Body of pancreas (tissue), 4 donors: ENCODE results near the gene ZNF688. TPM values are rescaled to one million over a fixed set of nuclear protein-coding genes. Genes with fewer than 3 reads are reported as not detected.

Source experiments
- ATAC-seq: fragments of 150-250 bp; one replicate; pipeline ENCODE4 v1.9.1; 2016
- DNase-seq, 4 donors: peaks; one replicate each; pipeline ENCODE4 v3.0.0-alpha.2; 2019
- H3K27ac ChIP-seq, 4 donors: fragments of 200-600 bp; sonication (generic); 1 replicate in 3 of 4; 2 replicates in 1 of 4; pipeline versions ENCODE4 v1.5.1 to v1.6.1; 2016 to 2019; ENCODE audit warnings: mild to moderate bottlenecking in 1 of 4, mixed read lengths in 1 of 4, moderate library complexity in 1 of 4
- H3K27me3 ChIP-seq, 2 donors: fragments of 200-600 bp; sonication (generic); one replicate each; pipeline ENCODE4 v1.6.0; 2016; ENCODE audit warnings: mild to moderate bottlenecking in 1 of 2
- H3K36me3 ChIP-seq, 2 donors: fragments of 200-600 bp; sonication (generic); replicated peaks in 1 of 2; 2 replicates each; pipeline ENCODE4 v1.5.1; 2016; ENCODE audit warnings: low read depth in 2 of 2; ENCODE audit not compliant: insufficient read depth in 1 of 2
- H3K4me1 ChIP-seq: fragments of 200-600 bp; sonication (generic); one replicate; pipeline ENCODE4 v1.6.0; 2016
- H3K4me3 ChIP-seq, 2 donors: fragments of 200-600 bp; sonication (generic); 1 replicate in 1 of 2; 2 replicates in 1 of 2; pipeline ENCODE4 v1.5.1; 2016 to 2019
- H3K9me3 ChIP-seq, 3 donors: fragments of 200-600 bp; sonication (generic); 1 replicate in 2 of 3; 2 replicates in 1 of 3; pipeline ENCODE4 v1.5.1; 2016
- CTCF ChIP-seq, 7 experiments: fragments of 450-650 bp in 4 of 7; fragments of 200-600 bp in 3 of 7; sonication (generic) in 3 of 7; IDR thresholded peaks; one replicate each; pipeline ENCODE4 v1.5.1; 2016 to 2019; ENCODE audit warnings: antibody characterized with exemption in 7 of 7
- POLR2A ChIP-seq, 3 donors: fragments of 450-650 bp; IDR thresholded peaks; one replicate each; pipeline ENCODE4 v1.6.1; 2016; ENCODE audit warnings: antibody characterized with exemption in 3 of 3, mild to moderate bottlenecking in 2 of 3
- WGBS, 2 donors: methylation state at CpG; one replicate each; pipeline ENCODE4 v1.1.5; 2017; 5-methylcytosine and 5-hydroxymethylcytosine counted together
- intact Hi-C: fragments of 100-400 bp; cut with DNase I; formaldehyde crosslinking; loops from one replicate; pipeline ENCODE4 v1.15.1; 2023
- total RNA-seq, 2 donors: library from RNA; depleted of rRNA; stranded (reverse); fragments of >200 nt; gene quantifications; one replicate each; pipeline ENCODE4 v1.1.0, GENCODE V29; 2016

The ZNF688 gene
- total RNA-seq, 2 donors from 2014 or later: 19.2 to 27.4 TPM

DNA sequence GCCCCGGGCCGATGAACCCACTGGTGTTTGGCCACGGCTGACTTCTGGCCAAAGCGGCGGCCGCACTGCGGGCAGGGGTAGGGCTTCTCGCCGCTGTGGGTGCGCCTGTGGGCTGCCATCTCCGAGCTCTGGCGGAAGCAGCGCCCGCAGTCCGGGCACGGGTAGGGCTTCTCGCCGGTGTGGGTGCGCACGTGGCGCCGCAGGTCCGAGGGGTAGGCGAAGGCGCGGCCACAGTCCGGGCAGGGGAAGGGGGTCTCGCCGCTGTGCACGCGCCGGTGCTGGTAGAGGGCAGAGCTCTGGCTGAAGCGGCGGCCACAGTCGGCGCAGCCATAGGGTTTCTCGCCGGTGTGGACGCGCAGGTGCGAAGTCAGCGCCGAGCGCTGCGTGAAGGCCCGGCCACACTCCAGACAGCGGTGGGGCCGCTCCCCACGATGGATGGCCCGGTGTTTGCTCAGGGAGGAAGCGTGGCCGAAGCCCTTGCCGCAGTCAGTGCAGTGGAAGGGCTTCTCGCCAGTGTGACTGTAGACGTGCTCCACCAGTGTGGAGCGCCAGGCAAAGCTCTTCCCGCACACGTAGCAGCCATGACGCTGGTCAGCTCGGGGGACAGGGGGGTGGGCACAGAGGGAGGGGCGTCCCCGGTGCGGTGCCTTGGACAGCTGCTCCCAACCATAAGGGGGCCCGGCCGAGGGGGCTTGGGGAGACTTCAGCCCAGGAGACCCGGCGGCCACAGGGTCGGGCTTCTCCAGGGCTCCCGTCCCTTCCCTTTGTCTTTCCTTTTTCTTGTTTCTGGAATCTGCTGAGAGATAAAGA is 16.0 kb downstream of the ZNF688 start:
- H3K27ac ChIP-seq: no peak overlapping the region
- H3K4me1 ChIP-seq: peaks cover 22% of the 10 kb centered on the region
- WGBS, 2 donors: 94 to 96% methylated on average over 15 to 61 of the region's 69 CpGs
- TF ChIP-seq POLR2A (IDR thresholded peaks at IDR 0.05): no peak
- no peak for TF ChIP-seq CTCF (IDR thresholded peaks at IDR 0.05)
- no peak for ATAC-seq
- peaks cover 0 to 2% of the 10 kb centered on the region in 2 donors for H3K36me3 ChIP-seq
- no peaks in the 10 kb centered on the region for H3K27me3 ChIP-seq
- DNase-seq: no peak
- H3K4me3 ChIP-seq: no peak overlapping the region
- intact Hi-C loops: no loop called here
- no peaks in the 10 kb centered on the region for H3K9me3 ChIP-seq

DNA sequence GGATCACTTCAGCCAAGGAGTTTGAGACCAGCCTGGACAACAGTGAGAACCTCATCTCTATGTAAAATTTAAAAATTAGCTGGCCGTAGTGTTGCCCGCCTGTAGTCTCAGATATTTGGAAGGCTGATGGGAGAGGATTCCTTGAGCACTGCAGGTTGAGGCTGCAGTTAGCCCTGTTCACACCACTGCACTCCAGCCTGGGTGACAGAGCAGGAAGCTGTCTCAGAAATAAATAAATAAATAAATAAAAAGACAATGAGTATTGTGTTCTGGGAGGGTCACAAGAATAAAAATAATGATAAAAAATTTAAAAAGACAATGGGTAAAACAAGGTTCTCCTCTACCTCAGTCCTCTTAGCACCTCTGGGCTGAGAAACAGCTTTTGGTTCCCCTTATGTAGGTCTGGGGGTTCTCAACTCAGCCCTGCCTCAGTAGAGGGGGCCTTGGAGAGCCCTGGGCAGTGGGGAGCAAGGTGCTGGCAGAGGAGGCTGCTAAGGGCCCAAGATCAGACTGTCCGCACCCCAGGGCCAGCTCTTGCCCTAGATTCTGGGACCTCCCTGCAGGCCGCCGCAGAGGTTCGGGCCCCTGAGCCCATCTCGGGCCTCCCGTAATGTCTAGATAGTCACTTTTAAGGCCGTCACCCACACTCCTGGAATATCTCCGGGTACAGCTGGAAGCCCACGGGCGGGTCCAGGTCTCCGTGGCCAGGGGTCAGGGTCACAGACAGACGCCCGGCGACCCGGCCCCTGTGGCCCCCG is 16.8 kb downstream of the ZNF688 start:
- WGBS, 2 donors: 89 to 92% methylated on average over 3 to 18 of the region's 18 CpGs
- ATAC-seq (no peak), DNase-seq (no peak)
- H3K27ac ChIP-seq: no peak overlapping the region
- no peaks in the 10 kb centered on the region for H3K27me3 ChIP-seq
- TF ChIP-seq POLR2A (IDR thresholded peaks at IDR 0.05) (no peak), CTCF (IDR thresholded peaks at IDR 0.05) (no peak)
- H3K36me3 ChIP-seq: peaks cover 0 to 2% of the 10 kb centered on the region in 2 donors
- H3K4me3 ChIP-seq: no peak overlapping the region
- intact Hi-C loops: no loop called here
- H3K4me1 ChIP-seq: peaks cover 22% of the 10 kb centered on the region
- no peaks in the 10 kb centered on the region for H3K9me3 ChIP-seq

DNA sequence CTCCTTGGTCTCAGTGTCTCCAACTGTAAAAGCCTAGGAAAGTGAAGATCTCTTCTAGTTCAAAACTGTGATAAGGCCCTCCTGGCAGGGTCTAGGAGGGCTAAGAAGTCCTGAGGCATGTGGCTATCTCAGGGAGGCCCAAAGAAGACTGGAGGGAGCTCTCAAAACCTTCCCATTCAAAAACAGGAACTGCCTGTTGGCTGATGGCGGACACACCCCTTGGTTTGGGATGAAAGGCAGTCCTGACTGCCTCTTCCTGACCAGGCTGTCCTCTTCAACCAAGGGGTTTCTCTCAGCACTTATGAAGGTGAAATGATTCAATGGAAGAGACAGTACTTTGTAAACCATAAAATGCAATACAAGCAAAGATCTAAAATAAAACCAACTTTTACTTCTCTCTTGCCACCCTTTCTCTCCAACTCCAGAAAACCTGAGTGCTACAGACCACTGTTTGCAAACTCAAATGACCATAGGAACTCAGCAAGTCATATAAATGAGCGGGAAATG is 18.1 kb downstream of the ZNF688 start:
- WGBS, 2 donors: 92 to 100% methylated on average over 2 of the region's 2 CpGs
- no peaks in the 10 kb centered on the region for H3K27me3 ChIP-seq
- no peak overlapping the region for H3K4me3 ChIP-seq
- TF ChIP-seq CTCF (IDR thresholded peaks at IDR 0.05): no peak
- TF ChIP-seq POLR2A (IDR thresholded peaks at IDR 0.05): no peak
- peaks cover 17% of the 10 kb centered on the region for H3K4me1 ChIP-seq
- peaks cover 0 to 2% of the 10 kb centered on the region in 2 donors for H3K36me3 ChIP-seq
- no peak for DNase-seq
- intact Hi-C loops: no loop called here
- ATAC-seq: no peak
- no peaks in the 10 kb centered on the region for H3K9me3 ChIP-seq
- no peak overlapping the region for H3K27ac ChIP-seq

- H3K27me3 ChIP-seq: no peaks in the 10 kb centered on the region
- TF ChIP-seq CTCF (IDR thresholded peaks at IDR 0.05) (no peak), POLR2A (IDR thresholded peaks at IDR 0.05) (no peak)
- intact Hi-C loops: no loop called here
- no peak overlapping the region for H3K4me3 ChIP-seq
- peaks cover 17% of the 10 kb centered on the region for H3K4me1 ChIP-seq
- DNase-seq (no peak), ATAC-seq (no peak)
- no peaks in the 10 kb centered on the region for H3K9me3 ChIP-seq
- no peak overlapping the region for H3K27ac ChIP-seq
- WGBS, 2 donors: 89 to 90% methylated on average over 2 to 4 of the region's 4 CpGs
- H3K36me3 ChIP-seq: peaks cover 0 to 2% of the 10 kb centered on the region in 2 donors
Measured at GRCh38 chr16:30552956-30553355, 18.6 kb downstream of the ZNF688 start.
